GM06990 (cell line): ENCODE data around the gene OR2B2.
A peak's percentile ranks its signal among the peaks of the same experiment; 100 is the strongest.

Experiments
- DNase-seq: peaks from one replicate; pipeline ENCODE4 v3.0.0-alpha.2; 2011; ENCODE audit not compliant: insufficient read length; ENCODE audit errors: extremely low read depth
- H3K27me3 ChIP-seq: replicated peaks from 2 replicates; pipeline ENCODE4 v1.6.0; 2011; ENCODE audit warnings: low read length; ENCODE audit not compliant: control insufficient read depth, insufficient read depth
- H3K36me3 ChIP-seq: 2 replicates; pipeline ENCODE4 v1.5.1; 2011; ENCODE audit warnings: low read length; ENCODE audit not compliant: control insufficient read depth, insufficient read depth
- H3K4me3 ChIP-seq: replicated peaks from 2 replicates; pipeline ENCODE4 v1.5.1; 2011; ENCODE audit warnings: low read depth, mild to moderate bottlenecking, control low read depth, low read length
- CTCF ChIP-seq: IDR thresholded peaks from 2 replicates; pipeline ENCODE4 v1.5.1; 2011; ENCODE audit warnings: low read length, control low read depth, mild to moderate bottlenecking, inconsistent platforms; ENCODE audit not compliant: insufficient read depth, poor library complexity, severe bottlenecking

OR2B2 gene

GRCh38 chr6:27872642-27873020 lies 39.6 kb downstream of the OR2B2 start:
- peak overlapping the region; percentile 47 for H3K4me3 ChIP-seq
- no peaks in the 10 kb centered on the region for H3K27me3 ChIP-seq
- no peak for TF ChIP-seq CTCF
- peak; percentile 74 for DNase-seq
- no peaks in the 10 kb centered on the region for H3K36me3 ChIP-seq

GRCh38 chr6:27871924-27872638 lies 40.1 kb downstream of the OR2B2 start:
- peak; percentile 58 for TF ChIP-seq CTCF
- Histone ChIP-seq H3K36me3 (no peaks in the 10 kb centered on the region), H3K27me3 (no peaks in the 10 kb centered on the region), H3K4me3 (peak overlapping the region; percentile 47)
- DNase-seq = peak; percentile 96

- no peaks in the 10 kb centered on the region for H3K27me3 ChIP-seq
- no peak overlapping the region for H3K4me3 ChIP-seq
- no peak for DNase-seq
- H3K36me3 ChIP-seq = no peaks in the 10 kb centered on the region
- TF ChIP-seq CTCF = no peak
Measured at GRCh38 chr6:27870291-27870870, 41.8 kb downstream of the OR2B2 start.

GRCh38 chr6:27868311-27868710 lies 43.9 kb downstream of the OR2B2 start:
- H3K4me3 ChIP-seq = no peak overlapping the region
- no peaks in the 10 kb centered on the region for H3K36me3 ChIP-seq
- no peak for TF ChIP-seq CTCF
- no peaks in the 10 kb centered on the region for H3K27me3 ChIP-seq
- DNase-seq = no peak

- Histone ChIP-seq H3K27me3 (no peaks in the 10 kb centered on the region), H3K4me3 (no peak overlapping the region), H3K36me3 (no peaks in the 10 kb centered on the region)
- no peak for TF ChIP-seq CTCF
- peak; percentile 43 for DNase-seq
Measured at GRCh38 chr6:27867945-27868300, 44.3 kb downstream of the OR2B2 start.
